Mesenchymal stem cell (in vitro differentiated cells and primary cell): ENCODE results near the gene CCDC148.
"Not testable (repeated sequence)": the region's sequence is repeated elsewhere in the genome, so short reads cannot be mapped to it uniquely, and the experiment has no call there.

Source experiments
- DNase-seq: peaks from one replicate; pipeline ENCODE4 v3.0.0-alpha.2; 2013
- H2AFZ ChIP-seq: one replicate; pipeline ENCODE4 v1.6.1; 2013; ENCODE audit warnings: low read depth, mild to moderate bottlenecking, control low read depth, inconsistent platforms, low read length, moderate library complexity
- H2AK5ac ChIP-seq: 2 replicates; pipeline ENCODE4 v1.6.1; 2013; ENCODE audit warnings: low read length, moderate library complexity, mild to moderate bottlenecking, inconsistent platforms; ENCODE audit not compliant: severe bottlenecking
- H2BK120ac ChIP-seq: one replicate; pipeline ENCODE4 v1.6.1; 2013; ENCODE audit warnings: low read depth, mild to moderate bottlenecking, inconsistent platforms, low read length, moderate library complexity
- H2BK12ac ChIP-seq, 2 experiments: one replicate each; pipeline ENCODE4 v1.6.1; 2013; ENCODE audit warnings: inconsistent platforms in 2 of 2, low read length in 2 of 2, mild to moderate bottlenecking in 2 of 2, moderate library complexity in 2 of 2, control low read depth in 1 of 2
- H2BK15ac ChIP-seq: one replicate; pipeline ENCODE4 v1.6.1; 2013; ENCODE audit warnings: mild to moderate bottlenecking, low read depth, inconsistent platforms; ENCODE audit not compliant: poor library complexity, severe bottlenecking
- H2BK5ac ChIP-seq: 2 replicates; pipeline ENCODE4 v1.6.1; 2013; ENCODE audit warnings: low read depth, mild to moderate bottlenecking, low read length, control low read depth, inconsistent platforms; ENCODE audit not compliant: poor library complexity, severe bottlenecking
- H3K14ac ChIP-seq, 2 experiments: one replicate each; pipeline ENCODE4 v1.6.1; 2013; ENCODE audit warnings: inconsistent platforms in 2 of 2, low read length in 2 of 2, control low read depth in 1 of 2, mild to moderate bottlenecking in 1 of 2, moderate library complexity in 1 of 2
- H3K18ac ChIP-seq, 2 experiments: one replicate each; pipeline ENCODE4 v1.6.1; 2013; ENCODE audit warnings: inconsistent platforms in 2 of 2, low read length in 2 of 2, control low read depth in 1 of 2, low read depth in 1 of 2, mild to moderate bottlenecking in 1 of 2
- H3K23ac ChIP-seq, 2 experiments: one replicate each; pipeline ENCODE4 v1.6.1; 2013; ENCODE audit warnings: inconsistent platforms in 2 of 2, low read length in 2 of 2, mild to moderate bottlenecking in 2 of 2, moderate library complexity in 2 of 2, control low read depth in 1 of 2
- H3K27ac ChIP-seq: 2 replicates; pipeline ENCODE4 v1.5.1; 2013; ENCODE audit warnings: mild to moderate bottlenecking, moderate library complexity, low read length, control low read depth, inconsistent platforms; ENCODE audit not compliant: poor library complexity, severe bottlenecking
- H3K27me3 ChIP-seq, 2 experiments: 2 replicates each; pipeline versions ENCODE4 v1.6.1 to v1.7.0; 2013; ENCODE audit warnings: low read length in 2 of 2, mild to moderate bottlenecking in 2 of 2, moderate library complexity in 2 of 2, control low read depth in 1 of 2, inconsistent platforms in 1 of 2; ENCODE audit not compliant: control insufficient read depth in 1 of 2, insufficient read depth in 1 of 2
- H3K36me3 ChIP-seq, 2 experiments: 2 replicates each; pipeline versions ENCODE4 v1.6.1 to v1.7.0; 2013; ENCODE audit warnings: low read length in 2 of 2, control low read depth in 1 of 2, inconsistent platforms in 1 of 2, low read depth in 1 of 2, mild to moderate bottlenecking in 1 of 2; ENCODE audit not compliant: insufficient read depth in 2 of 2, control insufficient read depth in 1 of 2
- H3K4ac ChIP-seq, 2 experiments: one replicate each; pipeline ENCODE4 v1.6.1; 2013; ENCODE audit warnings: inconsistent platforms in 2 of 2, low read length in 2 of 2, mild to moderate bottlenecking in 2 of 2, moderate library complexity in 2 of 2, control low read depth in 1 of 2, low read depth in 1 of 2
- H3K4me1 ChIP-seq: 2 replicates; pipeline ENCODE4 v1.6.1; 2013; ENCODE audit warnings: low read depth, low read length, control low read depth; ENCODE audit not compliant: control insufficient read depth, insufficient read depth
- H3K4me2 ChIP-seq: 2 replicates; pipeline ENCODE4 v1.6.1; 2013; ENCODE audit warnings: low read length, mild to moderate bottlenecking, inconsistent platforms; ENCODE audit not compliant: poor library complexity, severe bottlenecking
- H3K4me3 ChIP-seq, 2 experiments: 2 replicates each; pipeline versions ENCODE4 v1.5.1 to v1.7.0; 2013; ENCODE audit warnings: low read length in 2 of 2, mild to moderate bottlenecking in 2 of 2, control low read depth in 1 of 2, low read depth in 1 of 2; ENCODE audit not compliant: insufficient read depth in 1 of 2
- H3K79me1 ChIP-seq: replicated peaks from 2 replicates; pipeline ENCODE4 v1.6.1; 2013; ENCODE audit warnings: mild to moderate bottlenecking, control low read depth, low read length, inconsistent platforms; ENCODE audit not compliant: poor library complexity, severe bottlenecking
- H3K9ac ChIP-seq: 2 replicates; pipeline ENCODE4 v1.7.0; 2013; ENCODE audit warnings: mild to moderate bottlenecking, low read length, moderate library complexity
- H3K9me3 ChIP-seq: 2 replicates; pipeline ENCODE4 v1.7.0; 2013; ENCODE audit warnings: mild to moderate bottlenecking, low read length; ENCODE audit not compliant: control insufficient read depth
- H4K8ac ChIP-seq: one replicate; pipeline ENCODE4 v1.6.1; 2013; ENCODE audit warnings: inconsistent platforms, mild to moderate bottlenecking, low read length, moderate library complexity
- H4K91ac ChIP-seq: one replicate; pipeline ENCODE4 v1.6.1; 2013; ENCODE audit warnings: mild to moderate bottlenecking, low read length, inconsistent platforms
- WGBS: methylation state at CpG from one replicate; pipeline ENCODE4 v1.1.7; 2013; ENCODE audit warnings: mixed read lengths; 5-methylcytosine and 5-hydroxymethylcytosine counted together

The CCDC148 gene

GRCh38 chr2:158477202-158477601 lies 20.6 kb upstream of the CCDC148 start:
- Histone ChIP-seq H3K36me3 (peaks cover 0 to 2% of the 10 kb centered on the region in 2 experiments), H3K9me3 (no peaks in the 10 kb centered on the region), H2BK15ac (no peak overlapping the region), H3K4me3 (no peak overlapping the region), H2BK5ac (no peak overlapping the region), H3K23ac (no peak overlapping the region), H2BK120ac (no peak overlapping the region), H3K4me1 (no peaks in the 10 kb centered on the region), H3K9ac (no peak overlapping the region), H3K4me2 (no peak overlapping the region), H3K4ac (no peak overlapping the region), H3K18ac (no peak overlapping the region), H3K27ac (no peak overlapping the region), H3K14ac (no peak overlapping the region), H3K79me1 (peaks cover 21% of the 10 kb centered on the region), H2AFZ (no peak overlapping the region), H4K8ac (no peak overlapping the region), H2AK5ac (no peak overlapping the region), H2BK12ac (no peak overlapping the region), H4K91ac (no peak overlapping the region), H3K27me3 (no peaks in the 10 kb centered on the region)
- no peak for DNase-seq
- WGBS, result 97% methylated on average over 2 of the region's 3 CpGs

GRCh38 chr2:158474526-158475011 lies 18.0 kb upstream of the CCDC148 start:
- H3K79me1 ChIP-seq, result peaks cover 24% of the 10 kb centered on the region
- H3K27me3 ChIP-seq, H3K14ac ChIP-seq, H3K23ac ChIP-seq, H3K9ac ChIP-seq, H4K91ac ChIP-seq, H3K27ac ChIP-seq, H2BK15ac ChIP-seq, H2BK12ac ChIP-seq, H2AFZ ChIP-seq, H2BK120ac ChIP-seq, H3K9me3 ChIP-seq, H3K4ac ChIP-seq, H3K4me2 ChIP-seq, H2AK5ac ChIP-seq, DNase-seq, H3K4me3 ChIP-seq, H4K8ac ChIP-seq, H3K36me3 ChIP-seq, H3K18ac ChIP-seq, H2BK5ac ChIP-seq, H3K4me1 ChIP-seq: not testable (repeated sequence)
- WGBS, result 100% methylated on average over 2 of the region's 3 CpGs

DNA sequence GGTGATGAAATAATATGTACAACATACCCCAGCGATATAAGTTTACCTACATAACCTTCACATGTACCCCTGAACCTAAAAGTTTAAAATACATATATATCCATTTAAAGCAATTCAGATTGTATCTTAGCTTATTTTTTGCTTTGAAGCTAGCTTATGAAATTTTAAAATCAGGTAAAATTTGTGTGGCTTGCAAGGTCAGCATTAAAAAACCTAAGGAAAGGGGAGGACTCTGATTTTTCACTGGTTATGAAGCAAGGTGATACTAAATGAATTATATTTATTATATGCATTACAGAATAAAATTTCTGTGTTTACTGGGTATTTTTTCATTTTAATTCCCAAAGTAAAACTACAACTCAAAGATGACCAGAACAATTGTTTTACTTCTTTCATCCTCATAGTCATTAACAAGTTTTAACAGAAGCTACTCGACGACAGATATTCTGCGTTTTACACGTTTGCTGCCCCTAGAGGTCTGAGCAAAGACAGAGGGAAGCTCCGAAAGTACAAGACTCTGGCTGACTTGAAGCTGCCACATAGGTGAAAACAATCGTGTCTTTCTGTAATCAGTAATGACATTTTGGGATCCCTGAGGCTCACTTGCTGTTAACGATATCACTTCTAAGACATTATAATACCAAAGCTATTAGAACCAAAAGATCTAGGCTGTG lies 17.3 kb upstream of the CCDC148 start:
- H3K4ac ChIP-seq, result no peak overlapping the region
- no peak overlapping the region for H4K8ac ChIP-seq
- no peak overlapping the region for H3K9ac ChIP-seq
- H3K14ac ChIP-seq, result no peak overlapping the region
- H3K79me1 ChIP-seq, result peaks cover 25% of the 10 kb centered on the region
- H3K27ac ChIP-seq, result no peak overlapping the region
- no peaks in the 10 kb centered on the region for H3K27me3 ChIP-seq
- no peak overlapping the region for H3K4me3 ChIP-seq
- H4K91ac ChIP-seq, result no peak overlapping the region
- no peak overlapping the region for H2BK120ac ChIP-seq
- no peak overlapping the region for H2AK5ac ChIP-seq
- no peaks in the 10 kb centered on the region for H3K9me3 ChIP-seq
- no peak overlapping the region for H3K4me2 ChIP-seq
- no peak overlapping the region for H2BK15ac ChIP-seq
- peaks cover 0 to 7% of the 10 kb centered on the region in 2 experiments for H3K36me3 ChIP-seq
- H2BK5ac ChIP-seq, result no peak overlapping the region
- H2BK12ac ChIP-seq, result no peak overlapping the region
- 75% methylated on average over 7 of the region's 8 CpGs for WGBS
- no peaks in the 10 kb centered on the region for H3K4me1 ChIP-seq
- H2AFZ ChIP-seq, result no peak overlapping the region
- DNase-seq, result no peak
- H3K18ac ChIP-seq, result no peak overlapping the region
- no peak overlapping the region for H3K23ac ChIP-seq

GRCh38 chr2:158473300-158473699 lies 16.7 kb upstream of the CCDC148 start:
- H3K4me1 ChIP-seq, H3K4ac ChIP-seq, H3K4me2 ChIP-seq, H3K23ac ChIP-seq, H3K14ac ChIP-seq, H2AK5ac ChIP-seq, H4K8ac ChIP-seq, H2BK12ac ChIP-seq, H4K91ac ChIP-seq, H3K27me3 ChIP-seq, H3K18ac ChIP-seq, H3K9ac ChIP-seq, H3K27ac ChIP-seq, H2BK5ac ChIP-seq, DNase-seq, H2BK15ac ChIP-seq, H3K4me3 ChIP-seq, H2AFZ ChIP-seq, H3K9me3 ChIP-seq, H3K36me3 ChIP-seq, H2BK120ac ChIP-seq: not testable (repeated sequence)
- WGBS, result no CpG with 5 or more reads among the region's 3 CpGs
- peaks cover 27% of the 10 kb centered on the region for H3K79me1 ChIP-seq
